ENCODE measurements around the gene RASAL2. TPM values are rescaled to one million over a fixed set of nuclear protein-coding genes. Genes with fewer than 3 reads are reported as not detected.
A peak's percentile ranks its signal among the peaks of the same experiment; 100 is the strongest.

The RASAL2 gene
- total RNA-seq, 1 donor from 2014 or later: 18.3 TPM

DNA sequence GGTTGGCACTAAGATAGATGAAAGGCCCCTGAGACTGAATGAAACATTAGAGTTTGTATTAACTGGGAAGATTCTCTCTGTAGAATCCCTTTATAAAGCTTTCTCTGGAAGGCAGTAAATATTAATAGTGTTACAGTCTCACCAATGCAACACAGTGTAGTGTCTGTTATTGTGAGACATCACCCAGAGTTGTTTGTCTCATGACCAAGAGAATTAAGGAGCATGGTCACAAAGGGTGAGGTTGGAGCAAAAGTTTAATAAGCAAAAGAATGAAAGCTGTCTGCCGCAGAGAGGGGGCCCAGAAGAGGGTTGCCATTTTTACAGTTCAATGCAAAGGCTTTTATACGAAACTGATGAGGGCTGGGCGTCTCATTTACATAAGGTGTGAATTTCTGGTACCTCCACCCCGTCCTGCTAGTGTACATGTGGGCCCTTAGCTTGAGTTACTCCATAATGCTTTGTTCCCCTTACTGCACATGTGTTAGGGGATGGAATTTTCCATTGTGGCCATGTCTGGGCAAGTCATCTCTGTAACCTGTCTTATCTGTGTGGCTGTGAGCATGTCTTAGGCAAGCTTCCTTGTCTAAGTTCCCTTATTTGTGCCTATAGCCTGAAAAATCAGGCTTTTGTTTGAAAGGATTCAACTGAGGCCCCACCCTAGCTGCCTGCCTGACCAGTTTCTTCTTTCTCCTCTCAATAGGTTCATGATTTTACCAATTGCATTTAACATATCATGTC, 184.1 kb downstream of the RASAL2 start:
- no peaks in the 10 kb centered on the region for H3K36me3 ChIP-seq
- no peaks in the 10 kb centered on the region for H4K20me1 ChIP-seq (ENCODE audit: low read depth)
- Mint-ChIP-seq H3K4me1 (peaks cover 26% of the 10 kb centered on the region), H3K9me3 (no peaks in the 10 kb centered on the region), H3K27ac (no peak overlapping the region), H3K27me3 (ENCODE audit: insufficient read depth, low read depth) (no peaks in the 10 kb centered on the region), H3K4me3 (no peak overlapping the region), H3K36me3 (no peaks in the 10 kb centered on the region)
- peaks cover 8% of the 10 kb centered on the region for H3K79me2 ChIP-seq (ENCODE audit: low read depth)
- peak overlapping the region; percentile 45 for H3K27ac ChIP-seq
- no peak for TF ChIP-seq EZH2phosphoT487 (IDR thresholded peaks at IDR 0.05)
- TF ChIP-seq EZH2 (IDR thresholded peaks at IDR 0.05): no peak
- TF ChIP-seq CTCF (IDR thresholded peaks at IDR 0.05): no peak
- no peak overlapping the region for H3K9ac ChIP-seq
- H3K9me3 ChIP-seq (ENCODE audit: low read depth): no peaks in the 10 kb centered on the region
- no peaks in the 10 kb centered on the region for H3F3A ChIP-seq (ENCODE audit: low read depth)
- no peak for DNase-seq (ENCODE audit: low spot score)
- H2AFZ ChIP-seq (replicated peaks): no peak overlapping the region
- H3K27me3 ChIP-seq: no peaks in the 10 kb centered on the region
- H3K4me3 ChIP-seq: no peak overlapping the region
- no peak overlapping the region for H3K4me2 ChIP-seq
- H3K4me1 ChIP-seq: peaks cover 14% of the 10 kb centered on the region

- Mint-ChIP-seq H3K4me3 (no peak overlapping the region), H3K4me1 (peaks cover 30% of the 10 kb centered on the region), H3K27ac (no peak overlapping the region), H3K27me3 (ENCODE audit: insufficient read depth, low read depth) (no peaks in the 10 kb centered on the region), H3K36me3 (no peaks in the 10 kb centered on the region), H3K9me3 (no peaks in the 10 kb centered on the region)
- no peaks in the 10 kb centered on the region for H3K36me3 ChIP-seq
- no peak for TF ChIP-seq EZH2phosphoT487 (IDR thresholded peaks at IDR 0.05)
- TF ChIP-seq CTCF (IDR thresholded peaks at IDR 0.05): no peak
- TF ChIP-seq EZH2 (IDR thresholded peaks at IDR 0.05): no peak
- no peak overlapping the region for H2AFZ ChIP-seq (replicated peaks)
- no peaks in the 10 kb centered on the region for H4K20me1 ChIP-seq (ENCODE audit: low read depth)
- H3K27ac ChIP-seq: no peak overlapping the region
- H3K4me2 ChIP-seq: no peak overlapping the region
- DNase-seq (ENCODE audit: low spot score): no peak
- H3K4me1 ChIP-seq: peaks cover 24% of the 10 kb centered on the region
- H3F3A ChIP-seq (ENCODE audit: low read depth): no peaks in the 10 kb centered on the region
- no peaks in the 10 kb centered on the region for H3K27me3 ChIP-seq
- H3K9me3 ChIP-seq (ENCODE audit: low read depth): no peaks in the 10 kb centered on the region
- H3K79me2 ChIP-seq (ENCODE audit: low read depth): peaks cover 8% of the 10 kb centered on the region
- no peak overlapping the region for H3K9ac ChIP-seq
- no peak overlapping the region for H3K4me3 ChIP-seq
These were observed 185.2 kb downstream of the RASAL2 start for GRCh38 chr1:178278916-178279686.

GRCh38 chr1:178282949-178283367, 189.1 kb downstream of the RASAL2 start:
- H3K4me1 ChIP-seq: peaks cover 25% of the 10 kb centered on the region
- no peaks in the 10 kb centered on the region for H3F3A ChIP-seq (ENCODE audit: low read depth)
- H3K27ac ChIP-seq: no peak overlapping the region
- no peaks in the 10 kb centered on the region for H3K27me3 Mint-ChIP-seq (ENCODE audit: insufficient read depth, low read depth)
- peaks cover 8% of the 10 kb centered on the region for H3K79me2 ChIP-seq (ENCODE audit: low read depth)
- no peak overlapping the region for H3K27ac Mint-ChIP-seq
- no peaks in the 10 kb centered on the region for H3K9me3 ChIP-seq (ENCODE audit: low read depth)
- H3K4me2 ChIP-seq: no peak overlapping the region
- no peaks in the 10 kb centered on the region for H4K20me1 ChIP-seq (ENCODE audit: low read depth)
- no peak overlapping the region for H2AFZ ChIP-seq (replicated peaks)
- H3K4me1 Mint-ChIP-seq: peaks cover 23% of the 10 kb centered on the region
- H3K4me3 Mint-ChIP-seq: no peak overlapping the region
- no peaks in the 10 kb centered on the region for H3K9me3 Mint-ChIP-seq
- no peak overlapping the region for H3K4me3 ChIP-seq
- no peaks in the 10 kb centered on the region for H3K36me3 ChIP-seq
- DNase-seq (ENCODE audit: low spot score): no peak
- TF ChIP-seq EZH2 (IDR thresholded peaks at IDR 0.05): no peak
- TF ChIP-seq EZH2phosphoT487 (IDR thresholded peaks at IDR 0.05): no peak
- peak; percentile 42 for TF ChIP-seq CTCF (IDR thresholded peaks at IDR 0.05)
- H3K27me3 ChIP-seq: no peaks in the 10 kb centered on the region
- peaks cover 7% of the 10 kb centered on the region for H3K36me3 Mint-ChIP-seq
- H3K9ac ChIP-seq: no peak overlapping the region

Data from neural progenitor cell (in vitro differentiated cells).